ENCODE results near the gene CALML6.

GRCh38 chr1:1898246-1898933 lies 16.7 kb upstream of the CALML6 start:
- TF ChIP-seq REST (IDR thresholded peaks at IDR 0.05; ENCODE audit: borderline replicate concordance) = no peak
- TF ChIP-seq CTCF (IDR thresholded peaks at IDR 0.05; ENCODE audit: poor library complexity, severe bottlenecking) = no peak
- no peak for TF ChIP-seq POLR2AphosphoS5 (IDR thresholded peaks at IDR 0.05)
- TF ChIP-seq TAF1 (IDR thresholded peaks at IDR 0.05; ENCODE audit: low read depth) = no peak
- no peak for TF ChIP-seq EP300 (conservative IDR thresholded peaks at IDR 0.05; ENCODE audit: poor library complexity, severe bottlenecking)
- no peak for TF ChIP-seq EZH2 (IDR thresholded peaks at IDR 0.05; ENCODE audit: borderline replicate concordance, insufficient read depth, low read length, poor library complexity, severe bottlenecking)
